HepG2 (cell line): ENCODE results near the gene UNC13D. TPM values are rescaled to one million over a fixed set of nuclear protein-coding genes. Genes with fewer than 3 reads are reported as not detected.
A peak's percentile ranks its signal among the peaks of the same experiment; 100 is the strongest.

ENCODE experiments used
- CCDC6 ChIP-seq: sonication (generic); formaldehyde crosslinking; IDR thresholded peaks from 2 replicates; pipeline ENCODE4 v1.8.1; 2022; ENCODE audit warnings: mild to moderate bottlenecking, missing genetic modification reagents, moderate library complexity
- FOXC1 ChIP-seq: sonication (generic); formaldehyde crosslinking; IDR thresholded peaks from 2 replicates; pipeline ENCODE4 v1.8.0; 2022; ENCODE audit warnings: mild to moderate bottlenecking, missing genetic modification reagents, borderline replicate concordance
- IKZF4 ChIP-seq: sonication (generic); formaldehyde crosslinking; IDR thresholded peaks from 2 replicates; pipeline ENCODE4 v1.5.1; 2020; ENCODE audit warnings: borderline replicate concordance, mild to moderate bottlenecking, low read depth, missing genetic modification reagents; ENCODE audit errors: not compliant biosample characterization
- NFYC ChIP-seq: IDR thresholded peaks from 2 replicates; pipeline ENCODE4 v1.6.1; 2016; ENCODE audit warnings: missing genetic modification reagents, missing compliant biosample characterization
- NR2C2 ChIP-seq: sonication (generic); formaldehyde crosslinking; IDR thresholded peaks from 2 replicates; pipeline ENCODE4 v1.4.0; 2020; ENCODE audit warnings: missing genetic modification reagents, mild to moderate bottlenecking, moderate library complexity, borderline replicate concordance
- SIN3A ChIP-seq: IDR thresholded peaks from 2 replicates; pipeline ENCODE4 v1.6.1; 2011; ENCODE audit warnings: low read depth, mild to moderate bottlenecking, control low read depth, low read length, borderline replicate concordance
- SIX4 ChIP-seq: sonication (generic); formaldehyde crosslinking; IDR thresholded peaks from 2 replicates; pipeline ENCODE4 v1.4.0; 2020; ENCODE audit warnings: missing genetic modification reagents
- SNAPC2 ChIP-seq: sonication (generic); formaldehyde crosslinking; IDR thresholded peaks from 2 replicates; pipeline ENCODE4 v1.8.1; 2022; ENCODE audit warnings: mild to moderate bottlenecking, missing genetic modification reagents
- SUZ12 ChIP-seq: fragments of 150-350 bp; IDR thresholded peaks from 2 replicates; pipeline ENCODE4 v1.6.1; 2014; ENCODE audit warnings: low read depth, low read length
- ZFP41 ChIP-seq: sonication (generic); formaldehyde crosslinking; IDR thresholded peaks from 2 replicates; pipeline ENCODE4 v1.4.0; 2020; ENCODE audit warnings: mild to moderate bottlenecking, missing genetic modification reagents, borderline replicate concordance
- ZNF30 ChIP-seq: sonication (generic); formaldehyde crosslinking; IDR thresholded peaks from 2 replicates; pipeline ENCODE4 v1.5.0; 2020; ENCODE audit warnings: mild to moderate bottlenecking, missing genetic modification reagents
- ZNF607 ChIP-seq: sonication (generic); formaldehyde crosslinking; IDR thresholded peaks from 2 replicates; pipeline ENCODE4 v1.5.1; 2020; ENCODE audit warnings: missing genetic modification reagents, mild to moderate bottlenecking, borderline replicate concordance
- polyA plus RNA-seq, 8 experiments: library from polyadenylated mRNA; depleted of rRNA in 3 of 8; stranded (reverse) in 7 of 8; unstranded in 1 of 8; fragments of >200 nt; fragmentation: Illumina TruSeq in 4 of 8; extraction: Trizol in 4 of 8; gene quantifications; 2 replicates each; pipeline versions ENCODE4 v1.2.1 to v1.2.3, GENCODE V29; 2011 to 2016; ENCODE audit warnings: low read depth in 4 of 8, missing spikeins in 1 of 8, mixed read lengths in 1 of 8; ENCODE audit not compliant: insufficient read depth in 1 of 8
- total RNA-seq, 5 experiments: library from RNA; depleted of rRNA; stranded (reverse); fragments of >200 nt; fragmentation: Illumina TruSeq; extraction: Trizol; gene quantifications; 2 replicates each; pipeline ENCODE4 v1.2.3, GENCODE V29; 2016; ENCODE audit warnings: low read depth in 1 of 5
- TF ChIP-seq, protein P1 (sequence below): sonication (generic); formaldehyde crosslinking; IDR thresholded peaks from 2 replicates; pipeline ENCODE4 v1.5.1; 2020; ENCODE audit warnings: mild to moderate bottlenecking, missing genetic modification reagents, moderate library complexity
- TF ChIP-seq, protein P2 (sequence below): sonication (generic); formaldehyde crosslinking; IDR thresholded peaks from 2 replicates; pipeline ENCODE4 v1.4.0; 2020; ENCODE audit warnings: missing genetic modification reagents, borderline replicate concordance
- TF ChIP-seq, protein P3 (sequence below): sonication (generic); formaldehyde crosslinking; IDR thresholded peaks from 2 replicates; pipeline ENCODE4 v1.5.1; 2020; ENCODE audit warnings: missing genetic modification reagents, mild to moderate bottlenecking, borderline replicate concordance
- TF ChIP-seq, protein P4 (sequence below): sonication (generic); formaldehyde crosslinking; IDR thresholded peaks from 2 replicates; pipeline ENCODE4 v1.5.0; 2020; ENCODE audit warnings: mild to moderate bottlenecking, missing genetic modification reagents, borderline replicate concordance
- TF ChIP-seq, protein P5 (sequence below): sonication (generic); formaldehyde crosslinking; IDR thresholded peaks from 2 replicates; pipeline ENCODE4 v1.4.0; 2020; ENCODE audit warnings: missing genetic modification reagents, borderline replicate concordance

UNC13D gene
- total and polyA plus RNA-seq, 2 of the 13 experiments (the other 11 are each of a cell fraction or from before 2014, with no cell fraction given), result 29.7 to 42.7 TPM

DNA sequence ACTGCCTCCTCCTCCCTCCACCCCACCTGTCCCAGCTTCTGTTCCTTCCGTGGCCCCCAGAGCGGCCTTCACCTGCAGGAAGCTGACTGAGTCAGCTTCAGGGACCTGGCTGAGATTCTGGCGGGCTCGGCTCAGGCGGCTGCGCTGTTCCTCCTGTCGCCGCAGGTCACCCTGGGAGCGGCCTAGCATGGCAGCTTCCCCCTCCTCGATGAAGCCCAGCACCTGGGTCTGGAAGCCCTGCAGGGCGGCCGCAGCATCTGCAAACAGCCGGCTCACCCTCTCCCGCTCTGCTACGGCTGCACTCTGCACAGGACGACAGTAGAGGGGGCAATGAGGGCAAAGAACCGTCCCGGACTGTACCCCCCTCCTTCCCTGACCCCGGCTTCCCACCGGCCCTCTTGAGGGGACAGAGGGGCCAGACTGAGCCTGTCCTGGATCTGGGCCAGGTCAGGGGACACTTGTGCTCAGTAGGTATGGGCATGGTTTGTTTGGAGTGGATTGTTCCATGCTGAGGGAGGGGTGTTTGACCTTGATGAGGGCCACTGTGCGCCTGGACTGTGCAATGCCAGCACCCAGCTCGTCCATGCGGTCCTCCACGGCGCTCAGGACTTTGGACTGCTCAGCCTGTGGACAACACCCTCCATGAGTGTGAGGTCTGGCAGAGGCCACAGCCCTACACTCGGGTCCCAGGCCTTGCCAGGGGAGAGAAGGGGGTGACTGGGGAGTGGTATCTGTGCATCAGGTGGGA is 32.2 kb upstream of the UNC13D start (continued):
- no peak for TF ChIP-seq IKZF4 (CRISPR knock-in tag)
- peak; percentile 90 for TF ChIP-seq CCDC6
- peak; percentile 99 for TF ChIP-seq ZNF607 (CRISPR knock-in tag)
- peak; percentile 86; the same call in 1 of the 2 replicates for TF ChIP-seq SNAPC2 (CRISPR knock-in tag)
- TF ChIP-seq, protein P1, sequence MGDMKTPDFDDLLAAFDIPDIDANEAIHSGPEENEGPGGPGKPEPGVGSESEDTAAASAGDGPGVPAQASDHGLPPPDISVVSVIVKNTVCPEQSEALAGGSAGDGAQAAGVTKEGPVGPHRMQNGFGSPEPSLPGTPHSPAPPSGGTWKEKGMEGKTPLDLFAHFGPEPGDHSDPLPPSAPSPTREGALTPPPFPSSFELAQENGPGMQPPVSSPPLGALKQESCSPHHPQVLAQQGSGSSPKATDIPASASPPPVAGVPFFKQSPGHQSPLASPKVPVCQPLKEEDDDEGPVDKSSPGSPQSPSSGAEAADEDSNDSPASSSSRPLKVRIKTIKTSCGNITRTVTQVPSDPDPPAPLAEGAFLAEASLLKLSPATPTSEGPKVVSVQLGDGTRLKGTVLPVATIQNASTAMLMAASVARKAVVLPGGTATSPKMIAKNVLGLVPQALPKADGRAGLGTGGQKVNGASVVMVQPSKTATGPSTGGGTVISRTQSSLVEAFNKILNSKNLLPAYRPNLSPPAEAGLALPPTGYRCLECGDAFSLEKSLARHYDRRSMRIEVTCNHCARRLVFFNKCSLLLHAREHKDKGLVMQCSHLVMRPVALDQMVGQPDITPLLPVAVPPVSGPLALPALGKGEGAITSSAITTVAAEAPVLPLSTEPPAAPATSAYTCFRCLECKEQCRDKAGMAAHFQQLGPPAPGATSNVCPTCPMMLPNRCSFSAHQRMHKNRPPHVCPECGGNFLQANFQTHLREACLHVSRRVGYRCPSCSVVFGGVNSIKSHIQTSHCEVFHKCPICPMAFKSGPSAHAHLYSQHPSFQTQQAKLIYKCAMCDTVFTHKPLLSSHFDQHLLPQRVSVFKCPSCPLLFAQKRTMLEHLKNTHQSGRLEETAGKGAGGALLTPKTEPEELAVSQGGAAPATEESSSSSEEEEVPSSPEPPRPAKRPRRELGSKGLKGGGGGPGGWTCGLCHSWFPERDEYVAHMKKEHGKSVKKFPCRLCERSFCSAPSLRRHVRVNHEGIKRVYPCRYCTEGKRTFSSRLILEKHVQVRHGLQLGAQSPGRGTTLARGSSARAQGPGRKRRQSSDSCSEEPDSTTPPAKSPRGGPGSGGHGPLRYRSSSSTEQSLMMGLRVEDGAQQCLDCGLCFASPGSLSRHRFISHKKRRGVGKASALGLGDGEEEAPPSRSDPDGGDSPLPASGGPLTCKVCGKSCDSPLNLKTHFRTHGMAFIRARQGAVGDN, result peak; percentile 98
- TF ChIP-seq, protein P2, sequence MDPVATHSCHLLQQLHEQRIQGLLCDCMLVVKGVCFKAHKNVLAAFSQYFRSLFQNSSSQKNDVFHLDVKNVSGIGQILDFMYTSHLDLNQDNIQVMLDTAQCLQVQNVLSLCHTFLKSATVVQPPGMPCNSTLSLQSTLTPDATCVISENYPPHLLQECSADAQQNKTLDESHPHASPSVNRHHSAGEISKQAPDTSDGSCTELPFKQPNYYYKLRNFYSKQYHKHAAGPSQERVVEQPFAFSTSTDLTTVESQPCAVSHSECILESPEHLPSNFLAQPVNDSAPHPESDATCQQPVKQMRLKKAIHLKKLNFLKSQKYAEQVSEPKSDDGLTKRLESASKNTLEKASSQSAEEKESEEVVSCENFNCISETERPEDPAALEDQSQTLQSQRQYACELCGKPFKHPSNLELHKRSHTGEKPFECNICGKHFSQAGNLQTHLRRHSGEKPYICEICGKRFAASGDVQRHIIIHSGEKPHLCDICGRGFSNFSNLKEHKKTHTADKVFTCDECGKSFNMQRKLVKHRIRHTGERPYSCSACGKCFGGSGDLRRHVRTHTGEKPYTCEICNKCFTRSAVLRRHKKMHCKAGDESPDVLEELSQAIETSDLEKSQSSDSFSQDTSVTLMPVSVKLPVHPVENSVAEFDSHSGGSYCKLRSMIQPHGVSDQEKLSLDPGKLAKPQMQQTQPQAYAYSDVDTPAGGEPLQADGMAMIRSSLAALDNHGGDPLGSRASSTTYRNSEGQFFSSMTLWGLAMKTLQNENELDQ (CRISPR knock-in tag), result 0 out of 2 replicates have a peak, but pooled peaks have one; percentile 10
- TF ChIP-seq, protein P3, sequence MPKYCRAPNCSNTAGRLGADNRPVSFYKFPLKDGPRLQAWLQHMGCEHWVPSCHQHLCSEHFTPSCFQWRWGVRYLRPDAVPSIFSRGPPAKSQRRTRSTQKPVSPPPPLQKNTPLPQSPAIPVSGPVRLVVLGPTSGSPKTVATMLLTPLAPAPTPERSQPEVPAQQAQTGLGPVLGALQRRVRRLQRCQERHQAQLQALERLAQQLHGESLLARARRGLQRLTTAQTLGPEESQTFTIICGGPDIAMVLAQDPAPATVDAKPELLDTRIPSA (CRISPR knock-in tag), result peak; percentile 97; the same call in 1 of the 2 replicates
- TF ChIP-seq, protein P4, sequence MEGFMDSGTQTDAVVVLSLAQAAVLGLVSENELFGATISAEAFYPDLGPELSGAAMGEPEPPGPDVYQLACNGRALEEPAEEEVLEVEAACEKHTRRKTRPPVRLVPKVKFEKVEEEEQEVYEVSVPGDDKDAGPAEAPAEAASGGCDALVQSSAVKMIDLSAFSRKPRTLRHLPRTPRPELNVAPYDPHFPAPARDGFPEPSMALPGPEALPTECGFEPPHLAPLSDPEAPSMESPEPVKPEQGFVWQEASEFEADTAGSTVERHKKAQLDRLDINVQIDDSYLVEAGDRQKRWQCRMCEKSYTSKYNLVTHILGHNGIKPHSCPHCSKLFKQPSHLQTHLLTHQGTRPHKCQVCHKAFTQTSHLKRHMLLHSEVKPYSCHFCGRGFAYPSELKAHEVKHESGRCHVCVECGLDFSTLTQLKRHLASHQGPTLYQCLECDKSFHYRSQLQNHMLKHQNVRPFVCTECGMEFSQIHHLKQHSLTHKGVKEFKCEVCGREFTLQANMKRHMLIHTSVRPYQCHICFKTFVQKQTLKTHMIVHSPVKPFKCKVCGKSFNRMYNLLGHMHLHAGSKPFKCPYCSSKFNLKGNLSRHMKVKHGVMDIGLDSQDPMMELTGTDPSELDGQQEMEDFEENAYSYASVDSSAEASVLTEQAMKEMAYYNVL, result no peak
- peak; percentile 62 for TF ChIP-seq SIN3A
- peak; percentile 92 for TF ChIP-seq NR2C2
- TF ChIP-seq, protein P5, sequence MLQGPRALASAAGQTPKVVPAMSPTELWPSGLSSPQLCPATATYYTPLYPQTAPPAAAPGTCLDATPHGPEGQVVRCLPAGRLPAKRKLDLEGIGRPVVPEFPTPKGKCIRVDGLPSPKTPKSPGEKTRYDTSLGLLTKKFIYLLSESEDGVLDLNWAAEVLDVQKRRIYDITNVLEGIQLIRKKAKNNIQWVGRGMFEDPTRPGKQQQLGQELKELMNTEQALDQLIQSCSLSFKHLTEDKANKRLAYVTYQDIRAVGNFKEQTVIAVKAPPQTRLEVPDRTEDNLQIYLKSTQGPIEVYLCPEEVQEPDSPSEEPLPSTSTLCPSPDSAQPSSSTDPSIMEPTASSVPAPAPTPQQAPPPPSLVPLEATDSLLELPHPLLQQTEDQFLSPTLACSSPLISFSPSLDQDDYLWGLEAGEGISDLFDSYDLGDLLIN (CRISPR knock-in tag), result no peak
- peak; percentile 81; the same call in 1 of the 2 replicates for TF ChIP-seq ZFP41
- peak; percentile 14; the same call in 1 of the 2 replicates for TF ChIP-seq NFYC (CRISPR knock-in tag)
- TF ChIP-seq SIX4 (CRISPR knock-in tag), result peak; percentile 61; the same call in 1 of the 2 replicates
- peak; percentile 98 for TF ChIP-seq FOXC1
- TF ChIP-seq SUZ12, result no peak
- TF ChIP-seq ZNF30 (CRISPR knock-in tag), result 0 out of 2 replicates have a peak, but pooled peaks have one; percentile 35
